ENCODE data around the gene CUL4A.

The CUL4A gene

GRCh38 chr13:113168211-113168610 is 41.2 kb upstream of the CUL4A start:
- H3K27me3 Mint-ChIP-seq (ENCODE audit: low read depth) = peaks cover 9% of the 10 kb centered on the region
- H3K36me3 Mint-ChIP-seq (ENCODE audit: low read depth) = peaks cover 62% of the 10 kb centered on the region
- H3K4me1 Mint-ChIP-seq = peaks cover 10% of the 10 kb centered on the region
- TF ChIP-seq CTCF (IDR thresholded peaks at IDR 0.05; ENCODE audit: unreplicated experiment in 3 of 3) = no peak
- peaks cover 6% of the 10 kb centered on the region for H3K9me3 Mint-ChIP-seq
- H3K4me3 Mint-ChIP-seq = no peak overlapping the region
- H3K27ac Mint-ChIP-seq = no peak overlapping the region

- H3K36me3 Mint-ChIP-seq (ENCODE audit: low read depth) = peaks cover 68% of the 10 kb centered on the region
- TF ChIP-seq CTCF (IDR thresholded peaks at IDR 0.05; ENCODE audit: unreplicated experiment in 3 of 3) = no peak
- H3K27ac Mint-ChIP-seq = no peak overlapping the region
- peaks cover 6% of the 10 kb centered on the region for H3K9me3 Mint-ChIP-seq
- H3K27me3 Mint-ChIP-seq (ENCODE audit: low read depth) = no peaks in the 10 kb centered on the region
- H3K4me1 Mint-ChIP-seq = peaks cover 4% of the 10 kb centered on the region
- H3K4me3 Mint-ChIP-seq = no peak overlapping the region
Measured at GRCh38 chr13:113169277-113170272, 39.8 kb upstream of the CUL4A start.

- H3K4me1 Mint-ChIP-seq = no peaks in the 10 kb centered on the region
- H3K4me3 Mint-ChIP-seq = no peak overlapping the region
- no peak for TF ChIP-seq CTCF (IDR thresholded peaks at IDR 0.05; ENCODE audit: unreplicated experiment in 3 of 3)
- peaks cover 6% of the 10 kb centered on the region for H3K9me3 Mint-ChIP-seq
- peaks cover 75% of the 10 kb centered on the region for H3K36me3 Mint-ChIP-seq (ENCODE audit: low read depth)
- peak overlapping the region in 1 of 3 experiments; percentile 59 for H3K27ac Mint-ChIP-seq
- H3K27me3 Mint-ChIP-seq (ENCODE audit: low read depth) = no peaks in the 10 kb centered on the region
Measured at GRCh38 chr13:113170511-113170910, 38.9 kb upstream of the CUL4A start.

- no peaks in the 10 kb centered on the region for H3K4me1 Mint-ChIP-seq
- peak overlapping the region in 1 of 3 experiments; percentile 57 for H3K27ac Mint-ChIP-seq
Measured at GRCh38 chr13:113171250-113172125, 37.9 kb upstream of the CUL4A start.

GRCh38 chr13:113172419-113172926 is 36.9 kb upstream of the CUL4A start:
- peaks cover 69% of the 10 kb centered on the region for H3K36me3 Mint-ChIP-seq (ENCODE audit: low read depth)
- TF ChIP-seq CTCF (IDR thresholded peaks at IDR 0.05; ENCODE audit: unreplicated experiment in 3 of 3) = no peak
- H3K27me3 Mint-ChIP-seq (ENCODE audit: low read depth) = no peaks in the 10 kb centered on the region
- H3K27ac Mint-ChIP-seq = no peak overlapping the region
- no peak overlapping the region for H3K4me3 Mint-ChIP-seq
- H3K4me1 Mint-ChIP-seq = no peaks in the 10 kb centered on the region
- peaks cover 6% of the 10 kb centered on the region for H3K9me3 Mint-ChIP-seq

More at GRCh38 chr13:113171250-113172125, 37.9 kb upstream of the CUL4A start:
- Mint-ChIP-seq H3K4me3 (no peak overlapping the region), H3K9me3 (peaks cover 6% of the 10 kb centered on the region), H3K27me3 (ENCODE audit: low read depth) (no peaks in the 10 kb centered on the region), H3K36me3 (ENCODE audit: low read depth) (peaks cover 77% of the 10 kb centered on the region)
- no peak for TF ChIP-seq CTCF (IDR thresholded peaks at IDR 0.05; ENCODE audit: unreplicated experiment in 3 of 3)

All from nephron (organoid).